ENCODE data around the gene PFDN2. TPM values are rescaled to one million over a fixed set of nuclear protein-coding genes. Genes with fewer than 3 reads are reported as not detected.
A peak's percentile ranks its signal among the peaks of the same experiment; 100 is the strongest.

PFDN2 gene
- total and polyA plus RNA-seq, 2 of the 4 experiments (the other 2 are of a cell fraction) = 62.4 to 179 TPM

DNA sequence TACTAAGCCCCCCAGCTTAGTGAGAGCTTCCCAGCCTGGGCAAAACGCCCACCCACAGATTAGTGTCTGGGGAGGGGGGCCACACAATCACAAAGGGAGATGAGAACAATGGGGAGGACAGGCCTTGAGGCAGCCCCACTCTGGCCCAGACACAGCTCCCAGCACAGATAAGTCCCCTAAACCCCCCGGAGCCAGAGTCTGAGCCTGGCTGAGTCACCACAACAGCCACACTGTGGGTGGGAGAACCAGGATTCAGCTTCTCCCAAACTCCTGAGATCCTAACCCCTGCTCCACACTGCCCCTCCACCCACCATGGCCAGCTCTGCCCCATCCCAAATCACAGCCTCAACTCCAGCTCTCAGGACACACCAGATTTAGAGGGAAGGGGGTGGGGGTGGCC is 32.7 kb downstream of the PFDN2 start:
- dilution Hi-C loops (cut with HindIII; ENCODE audit: low sequenced_read_pairs, unreplicated experiment) (no loop called here), in situ Hi-C loops (cut with MboI; ENCODE audit: low sequenced_read_pairs) (no loop called here), intact Hi-C loops (cut with micrococcal nuclease) (no loop called here)
- Histone ChIP-seq H3K27ac (ENCODE audit: insufficient read depth, low read length) (no peak overlapping the region), H2AFZ (replicated peaks; ENCODE audit: low read length, poor library complexity) (peak overlapping the region; percentile 81), H2BK120ac (ENCODE audit: low read depth, low read length) (peak overlapping the region; percentile 40), H3K9me3 (ENCODE audit: control insufficient read depth, insufficient read depth, low read length) (no peaks in the 10 kb centered on the region), H3K4me3 (ENCODE audit: insufficient read depth, low read depth, low read length) (no peak overlapping the region), H3K4me1 (ENCODE audit: control insufficient read depth, insufficient read depth, low read length) (peaks cover 29% of the 10 kb centered on the region), H3K9me1 (ENCODE audit: insufficient read depth, low read length) (peaks cover 26% of the 10 kb centered on the region), H3K56ac (ENCODE audit: extremely low read depth, insufficient read depth, low read length) (no peak overlapping the region), H3K4ac (ENCODE audit: low read depth, low read length) (peak overlapping the region; percentile 54), H3K9ac (ENCODE audit: low read depth, low read length) (no peak overlapping the region), H2AK5ac (ENCODE audit: low read depth, low read length) (peak overlapping the region; percentile 75), H4K8ac (ENCODE audit: low read depth in 2 of 2, low read length in 2 of 2) (peak overlapping the region; percentile 50 to 79; a peak in 3 of 4 replicates), H2BK20ac (ENCODE audit: low read depth, low read length) (peak overlapping the region; percentile 57), H3K36me3 (ENCODE audit: control insufficient read depth, insufficient read depth, low read length) (no peaks in the 10 kb centered on the region), H3K4me2 (ENCODE audit: low read depth, low read length) (no peak overlapping the region), H2BK15ac (ENCODE audit: low read depth, low read length) (peak overlapping the region; percentile 79; the same call in 2 of the 3 replicates), H3K23ac (ENCODE audit: low read depth, low read length) (no peak overlapping the region), H2AK9ac (replicated peaks; ENCODE audit: low read depth, low read length, poor library complexity) (peak overlapping the region; percentile 73), H3K18ac (ENCODE audit: low read depth, low read length) (peak overlapping the region; percentile 68), H4K91ac (ENCODE audit: insufficient read depth, low read depth, low read length) (peak overlapping the region; percentile 35; the same call in 1 of the 2 replicates), H3K14ac (replicated peaks; ENCODE audit: low read depth, low read length) (peak overlapping the region; percentile 72; the same call in 1 of the 2 replicates), H4K5ac (ENCODE audit: low read depth, low read length) (peak overlapping the region; percentile 75; the same call in 1 of the 2 replicates), H2BK5ac (ENCODE audit: low read depth, low read length, poor library complexity, severe bottlenecking) (peak overlapping the region; percentile 53), H3K79me1 (ENCODE audit: low read depth in 1 of 2, low read length in 2 of 2) (no peaks in the 10 kb centered on the region), H4K20me1 (ENCODE audit: insufficient read depth, low read length) (no peaks in the 10 kb centered on the region), H3K27me3 (ENCODE audit: control insufficient read depth, insufficient read depth, low read length) (no peaks in the 10 kb centered on the region)
- TF ChIP-seq POLR2A (IDR thresholded peaks at IDR 0.05; ENCODE audit: low read depth, low read length) (no peak), CHD1 (IDR thresholded peaks at IDR 0.05; ENCODE audit: low read depth, low read length) (no peak), RCOR1 (IDR thresholded peaks at IDR 0.05; ENCODE audit: insufficient replicate concordance, low read length) (no peak), FOS (IDR thresholded peaks at IDR 0.05; ENCODE audit: low read depth, low read length) (peak; percentile 41), MAFK (IDR thresholded peaks at IDR 0.05; ENCODE audit: low read depth, low read length) (no peak), MAZ (IDR thresholded peaks at IDR 0.05; ENCODE audit: borderline replicate concordance, low read depth, low read length) (0 out of 2 replicates have a peak, but pooled peaks have one; percentile 44), MXI1 (IDR thresholded peaks at IDR 0.05; ENCODE audit: borderline replicate concordance, low read depth, low read length) (no peak)
- TF ChIP-seq, protein P1, sequence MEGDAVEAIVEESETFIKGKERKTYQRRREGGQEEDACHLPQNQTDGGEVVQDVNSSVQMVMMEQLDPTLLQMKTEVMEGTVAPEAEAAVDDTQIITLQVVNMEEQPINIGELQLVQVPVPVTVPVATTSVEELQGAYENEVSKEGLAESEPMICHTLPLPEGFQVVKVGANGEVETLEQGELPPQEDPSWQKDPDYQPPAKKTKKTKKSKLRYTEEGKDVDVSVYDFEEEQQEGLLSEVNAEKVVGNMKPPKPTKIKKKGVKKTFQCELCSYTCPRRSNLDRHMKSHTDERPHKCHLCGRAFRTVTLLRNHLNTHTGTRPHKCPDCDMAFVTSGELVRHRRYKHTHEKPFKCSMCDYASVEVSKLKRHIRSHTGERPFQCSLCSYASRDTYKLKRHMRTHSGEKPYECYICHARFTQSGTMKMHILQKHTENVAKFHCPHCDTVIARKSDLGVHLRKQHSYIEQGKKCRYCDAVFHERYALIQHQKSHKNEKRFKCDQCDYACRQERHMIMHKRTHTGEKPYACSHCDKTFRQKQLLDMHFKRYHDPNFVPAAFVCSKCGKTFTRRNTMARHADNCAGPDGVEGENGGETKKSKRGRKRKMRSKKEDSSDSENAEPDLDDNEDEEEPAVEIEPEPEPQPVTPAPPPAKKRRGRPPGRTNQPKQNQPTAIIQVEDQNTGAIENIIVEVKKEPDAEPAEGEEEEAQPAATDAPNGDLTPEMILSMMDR (conservative IDR thresholded peaks at IDR 0.05; ENCODE audit: low read depth, low read length) = no peak
- TF ChIP-seq, protein P2, sequence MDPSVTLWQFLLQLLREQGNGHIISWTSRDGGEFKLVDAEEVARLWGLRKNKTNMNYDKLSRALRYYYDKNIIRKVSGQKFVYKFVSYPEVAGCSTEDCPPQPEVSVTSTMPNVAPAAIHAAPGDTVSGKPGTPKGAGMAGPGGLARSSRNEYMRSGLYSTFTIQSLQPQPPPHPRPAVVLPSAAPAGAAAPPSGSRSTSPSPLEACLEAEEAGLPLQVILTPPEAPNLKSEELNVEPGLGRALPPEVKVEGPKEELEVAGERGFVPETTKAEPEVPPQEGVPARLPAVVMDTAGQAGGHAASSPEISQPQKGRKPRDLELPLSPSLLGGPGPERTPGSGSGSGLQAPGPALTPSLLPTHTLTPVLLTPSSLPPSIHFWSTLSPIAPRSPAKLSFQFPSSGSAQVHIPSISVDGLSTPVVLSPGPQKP (IDR thresholded peaks at IDR 0.05; ENCODE audit: borderline replicate concordance, low read depth, low read length) = no peak
- ATAC-seq (ENCODE audit: low read depth) = no peak
- BruUV-seq (replicated peaks) = no TSS peak
- POLR2A ChIA-PET (ENCODE audit: unreplicated experiment) = no interaction called here
- no CpG with 5 or more reads among the region's 2 CpGs for WGBS, 2 experiments (ENCODE audit: extremely low coverage in 2 of 2, insufficient read length in 1 of 2)
- DNase-seq = no peak
- CTCF ChIA-PET = interaction anchor here (0.5 to 2.1 kb wide), 4 partner anchors 11 to 76 kb away, joined by 3 to 7 read pairs (median 4); partner anchors contain the start of gene KLHDC9
